HG02759 (cell line): ENCODE results near the gene TXLNG.

Source experiments
- ATAC-seq: cut with Tn5 transposase; IDR thresholded peaks from one replicate; pipeline ENCODE4 v1.9.1; 2021; ENCODE audit warnings: mild to moderate bottlenecking, moderate library complexity; ENCODE audit not compliant: unreplicated experiment

Gene TXLNG

GRCh38 chrX:16785247-16786138 is 773 bp upstream of the TXLNG start:
- ATAC-seq: no peak

DNA sequence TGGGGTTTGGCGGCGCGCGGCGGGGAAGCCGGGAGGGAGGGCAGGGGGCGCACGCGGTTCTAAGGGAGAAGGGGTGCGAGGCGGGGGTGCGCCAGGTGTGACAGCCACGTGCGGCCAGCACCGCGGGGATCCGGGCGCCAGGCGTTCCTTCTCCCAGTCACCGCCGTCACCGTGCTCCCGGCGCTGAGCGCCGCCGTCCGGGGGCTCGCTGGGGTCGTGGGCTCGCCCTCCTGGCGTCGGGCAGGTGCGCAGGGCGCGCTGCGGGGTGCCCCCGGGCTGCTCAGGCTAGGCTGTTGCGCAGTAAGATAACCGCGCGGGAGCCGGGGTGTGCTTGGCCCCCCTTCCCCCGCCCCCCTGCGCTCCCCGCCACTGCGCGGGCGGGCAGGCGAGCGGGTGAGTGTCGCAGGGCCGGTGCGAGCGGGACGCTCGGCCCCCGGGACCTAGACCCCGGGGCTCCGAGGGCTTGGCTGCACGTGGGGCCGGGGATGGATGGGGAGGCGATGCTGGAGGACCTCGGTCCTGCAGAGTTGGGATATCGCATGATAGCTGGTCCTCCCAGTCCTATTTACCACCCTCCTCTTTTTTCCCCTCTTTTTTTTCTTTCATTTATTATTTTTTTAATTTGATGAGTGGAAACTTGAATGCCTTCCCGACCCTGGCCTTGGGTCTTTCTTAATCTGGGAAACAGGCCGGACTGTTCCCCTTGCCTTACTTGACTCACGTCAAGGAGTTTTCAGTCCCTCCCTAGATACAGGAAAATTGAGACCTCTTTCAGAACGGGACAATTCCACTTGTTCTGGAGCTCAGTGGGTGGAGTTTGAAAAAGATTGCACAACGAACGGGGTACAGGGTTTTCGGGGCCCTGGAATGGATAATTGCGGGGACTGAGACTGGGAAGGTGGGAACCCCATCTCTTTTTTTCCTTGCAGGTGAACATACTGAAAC is 797 bp downstream of the TXLNG start:
- peak; percentile 28 for ATAC-seq

DNA sequence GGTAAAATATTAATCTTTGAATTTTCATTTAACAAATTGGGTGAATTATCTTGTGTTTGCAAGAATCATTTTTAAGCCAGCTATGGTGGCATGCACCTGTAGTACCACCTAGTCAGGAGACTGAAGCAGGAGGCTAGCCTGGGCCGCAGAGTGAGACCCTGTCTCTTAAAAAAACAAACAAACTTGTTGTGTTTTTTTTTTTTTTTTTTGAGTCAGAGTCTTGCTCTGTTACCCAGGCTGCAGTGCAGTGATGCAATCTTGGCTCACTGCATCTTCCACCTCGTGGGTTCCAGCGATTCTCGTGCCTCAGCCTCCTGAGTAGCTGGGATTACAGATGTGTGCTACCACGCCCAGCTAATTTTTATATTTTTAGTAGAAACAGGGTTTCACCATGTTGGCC is 2.2 kb downstream of the TXLNG start:
- no peak for ATAC-seq

DNA sequence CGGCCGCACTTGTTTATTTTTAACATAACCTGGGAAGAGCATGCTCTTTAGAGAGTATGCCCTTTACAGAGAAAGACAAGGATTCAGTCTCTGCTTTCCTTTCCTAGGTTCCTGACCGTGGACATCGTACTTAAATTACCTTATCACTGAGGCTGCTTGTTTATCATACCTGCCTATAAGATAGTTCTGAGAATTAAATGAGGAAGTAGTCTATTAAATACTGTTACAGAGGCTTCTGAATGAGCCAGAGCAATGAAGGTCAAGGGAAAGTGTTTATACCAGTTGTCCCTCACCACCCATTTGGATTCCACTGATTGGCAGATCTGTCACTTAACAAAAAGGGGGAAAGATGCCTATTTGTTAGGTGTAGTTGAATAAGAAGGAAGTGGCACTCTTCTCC is 10.0 kb downstream of the TXLNG start:
- no peak for ATAC-seq

GRCh38 chrX:16797358-16797757 is 11.1 kb downstream of the TXLNG start:
- ATAC-seq: no peak

DNA sequence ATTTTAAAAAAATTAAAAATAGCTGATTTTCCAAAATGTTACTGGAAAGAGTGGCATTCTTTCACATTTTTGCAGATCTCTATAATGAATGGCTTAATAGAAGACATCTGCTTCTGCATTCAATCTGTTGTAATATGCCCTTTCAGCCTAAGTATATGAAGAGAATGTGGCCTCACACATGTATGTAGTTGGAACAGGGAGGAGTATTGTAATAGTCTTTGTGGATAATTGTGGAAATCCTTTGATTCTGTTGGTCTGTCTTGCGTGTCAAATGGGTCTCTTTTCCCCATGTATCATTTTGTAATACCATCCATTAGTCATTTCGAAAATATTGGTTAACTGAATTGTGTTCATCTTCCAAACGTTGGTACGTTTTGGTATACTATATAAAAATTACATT is 11.6 kb downstream of the TXLNG start:
- ATAC-seq: no peak

- peak; percentile 85 for ATAC-seq
Observed at GRCh38 chrX:16804923-16805464, 18.7 kb downstream of the TXLNG start.

- no peak for ATAC-seq
Observed at GRCh38 chrX:16807548-16807947, 21.3 kb downstream of the TXLNG start.

DNA sequence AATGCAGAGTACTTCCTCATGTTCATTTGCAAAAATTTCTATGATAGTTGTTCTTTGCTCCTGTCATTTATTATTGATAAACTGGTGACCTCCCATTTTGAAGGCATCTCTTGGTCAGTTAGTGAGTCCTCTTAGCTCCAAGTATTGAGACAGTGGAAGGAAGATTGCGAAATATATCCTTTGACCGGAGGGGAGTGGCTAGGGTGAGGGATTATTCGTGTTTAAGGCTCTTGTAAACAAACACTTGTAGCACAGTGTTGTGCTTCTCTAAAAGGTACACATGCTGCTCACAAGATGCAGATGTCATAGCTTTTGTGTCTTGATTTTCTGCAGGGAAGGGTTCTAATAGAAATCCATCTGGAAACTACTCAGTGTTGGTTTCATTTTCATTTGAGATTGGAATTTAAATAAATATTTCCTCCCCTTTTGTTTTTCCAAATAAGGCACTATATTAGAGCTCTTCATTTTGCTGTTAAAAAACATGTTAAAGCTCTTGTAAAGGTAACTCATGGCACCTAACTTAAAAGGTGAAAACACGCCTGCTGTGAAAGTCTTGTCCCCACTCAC is 21.8 kb downstream of the TXLNG start:
- no peak for ATAC-seq

- ATAC-seq: no peak
Observed at GRCh38 chrX:16814597-16814996, 28.3 kb downstream of the TXLNG start.

- no peak for ATAC-seq
Observed at GRCh38 chrX:16819634-16820033, 33.4 kb downstream of the TXLNG start.

DNA sequence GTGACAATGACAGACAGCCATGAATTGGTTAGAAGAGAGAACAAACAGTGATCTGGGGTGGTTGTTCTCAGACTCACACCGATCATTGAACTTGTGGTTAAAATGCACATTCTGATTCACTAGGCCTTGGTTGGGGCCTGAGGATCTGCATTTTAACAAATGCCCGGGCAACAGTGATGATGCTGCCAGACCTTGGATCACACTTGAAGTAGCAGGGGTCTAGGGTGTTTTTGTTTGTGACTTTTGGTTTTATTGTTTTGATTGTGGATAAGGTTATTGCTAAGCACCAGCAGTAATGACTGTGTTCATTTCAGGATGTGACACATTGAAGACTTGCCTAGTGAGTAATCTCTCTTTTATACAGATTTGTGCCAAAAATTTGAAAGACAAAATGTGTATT is 36.5 kb downstream of the TXLNG start:
- ATAC-seq: no peak

DNA sequence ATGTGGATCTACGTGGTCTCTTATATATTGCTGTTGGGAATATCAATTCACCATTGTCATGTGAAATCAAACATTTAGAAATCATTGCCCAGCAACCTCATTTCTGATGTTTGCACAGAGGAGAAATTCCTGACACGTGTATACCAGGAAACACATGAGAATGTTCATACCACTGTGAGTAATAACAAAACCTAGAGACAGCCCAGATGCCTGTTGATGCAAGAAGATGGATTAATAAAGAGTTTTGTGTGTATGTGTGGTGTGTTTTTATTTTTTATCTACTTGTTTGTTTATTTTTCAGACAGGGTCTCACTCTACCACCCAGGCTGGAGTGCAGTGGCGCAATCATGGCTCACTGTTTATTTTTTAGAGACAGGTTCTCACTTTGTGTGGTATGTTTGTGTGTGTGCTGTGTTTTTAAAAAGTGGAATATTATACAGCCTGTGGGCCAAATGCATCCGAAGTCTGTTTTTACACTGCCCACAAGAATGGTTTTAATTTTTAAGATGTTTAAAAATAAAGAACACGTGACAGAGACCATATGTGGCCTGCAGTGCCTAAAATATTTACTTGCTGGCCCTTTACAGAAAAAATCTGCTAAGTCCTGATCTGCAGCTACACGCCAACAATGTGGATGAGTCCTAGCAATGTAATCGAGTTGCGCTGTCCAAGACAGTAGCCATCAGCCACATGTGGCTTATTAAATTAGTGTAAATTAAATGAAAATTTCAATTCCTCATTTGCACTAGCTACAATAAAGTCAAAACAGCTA is 39.2 kb downstream of the TXLNG start:
- no peak for ATAC-seq

- no peak for ATAC-seq
Observed at GRCh38 chrX:16826207-16826606, 39.9 kb downstream of the TXLNG start.

DNA sequence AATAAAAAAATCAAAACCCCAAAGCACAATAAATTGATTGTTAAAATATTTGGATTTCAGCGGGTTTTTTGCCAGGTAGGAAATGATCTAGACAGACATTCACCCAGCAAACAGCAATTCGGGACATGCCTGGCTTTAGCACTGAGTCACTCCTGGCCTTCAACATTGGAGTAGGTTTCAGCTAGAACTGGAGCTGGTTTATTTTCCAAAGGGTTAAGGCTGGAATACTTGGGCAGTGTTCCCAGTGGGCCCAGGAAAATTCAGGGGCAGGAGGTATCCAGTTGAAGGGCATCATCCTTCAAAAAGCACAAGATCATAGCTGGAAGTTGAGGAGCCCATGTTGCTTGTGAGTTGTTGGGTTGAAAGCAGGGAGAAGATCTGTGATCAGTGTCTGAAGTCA is 41.0 kb downstream of the TXLNG start:
- ATAC-seq: no peak

DNA sequence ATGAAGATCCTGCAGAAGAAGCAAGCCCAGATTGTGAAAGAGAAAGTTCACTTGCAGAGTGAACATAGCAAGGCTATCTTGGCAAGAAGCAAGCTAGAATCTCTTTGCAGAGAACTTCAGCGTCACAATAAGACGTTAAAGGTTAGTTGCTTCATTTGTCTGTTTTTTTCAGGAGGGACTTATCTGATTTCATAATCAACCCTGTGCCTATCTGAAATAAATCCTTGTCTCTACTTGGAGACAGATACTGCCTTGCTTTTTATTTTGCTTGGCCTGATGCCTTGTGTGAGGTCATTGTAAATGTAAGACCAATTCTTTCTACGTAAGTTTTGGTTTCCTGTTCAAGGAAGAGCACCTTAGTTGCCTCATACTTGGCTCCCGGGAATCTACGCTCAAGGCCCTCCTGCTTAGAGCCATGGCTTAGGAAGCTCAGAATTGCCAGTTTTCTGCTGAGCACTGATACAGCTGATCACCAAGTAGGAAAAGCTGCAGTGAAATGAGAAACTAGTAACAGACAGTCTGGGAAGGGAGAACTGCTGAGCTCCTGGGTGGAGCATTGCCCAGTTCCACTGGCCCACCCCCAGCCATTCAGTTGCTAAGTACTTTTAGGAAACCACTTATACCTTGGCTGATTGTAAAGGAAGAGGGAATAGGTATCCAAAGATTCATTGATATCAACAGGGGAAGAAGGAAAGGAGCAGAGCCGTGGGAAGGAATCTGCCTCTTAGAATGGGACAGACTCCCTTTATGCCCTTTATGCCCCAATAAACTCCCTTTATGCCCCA is 42.0 kb downstream of the TXLNG start:
- ATAC-seq: no peak

GRCh38 chrX:16832301-16832700 is 46.0 kb downstream of the TXLNG start:
- no peak for ATAC-seq

GRCh38 chrX:16834806-16835205 is 48.5 kb downstream of the TXLNG start:
- ATAC-seq: no peak

- no peak for ATAC-seq
Observed at GRCh38 chrX:16836371-16836770, 50.1 kb downstream of the TXLNG start.
